GM12878 (cell line): ENCODE measurements around the gene SRMS.

Experiments used
- CHD2 ChIP-seq: IDR thresholded peaks from 2 replicates; pipeline ENCODE4 v1.6.1; 2011; ENCODE audit warnings: low read depth, low read length, improper control_type of control experiment, borderline replicate concordance
- POLR2AphosphoS5 ChIP-seq: IDR thresholded peaks from 2 replicates; pipeline ENCODE4 v1.6.1; 2011; ENCODE audit warnings: mild to moderate bottlenecking, low read length, inconsistent platforms
- ZNF274 ChIP-seq: IDR thresholded peaks from one replicate; pipeline ENCODE4 v1.8.0; 2011; ENCODE audit not compliant: insufficient read length, insufficient read depth

DNA sequence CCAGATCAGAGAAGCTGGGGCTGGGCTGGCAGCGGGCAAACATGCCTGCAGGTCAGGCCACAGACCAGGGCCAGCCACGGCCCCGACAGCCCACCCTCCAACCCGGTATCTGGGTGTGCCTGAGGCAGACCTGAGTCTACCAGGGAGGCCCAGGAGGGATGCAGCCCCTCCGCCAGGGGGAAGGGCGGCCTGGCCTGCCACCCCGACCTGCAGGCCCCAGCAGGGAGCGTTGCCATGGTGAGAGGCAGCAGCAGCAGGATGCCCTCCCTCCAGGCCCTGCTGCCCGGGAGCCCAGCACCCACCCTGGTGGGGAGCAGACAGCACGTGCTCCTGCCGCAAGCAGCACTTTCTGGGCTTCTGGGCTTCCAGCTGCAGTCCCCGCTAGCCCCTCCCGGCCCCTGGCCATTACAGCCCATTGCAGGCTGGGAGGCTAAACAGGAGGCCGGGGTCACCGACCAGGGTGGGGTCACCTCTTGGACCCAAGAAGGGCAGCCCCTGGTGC is 44.8 kb downstream of the SRMS start:
- TF ChIP-seq CHD2, result no peak
- TF ChIP-seq POLR2AphosphoS5, result no peak
- TF ChIP-seq ZNF274, result no peak
